ENCODE data around the gene SEM1.
"Not testable (repeated sequence)": the region's sequence is repeated elsewhere in the genome, so short reads cannot be mapped to it uniquely, and the experiment has no call there.

Gene SEM1

DNA sequence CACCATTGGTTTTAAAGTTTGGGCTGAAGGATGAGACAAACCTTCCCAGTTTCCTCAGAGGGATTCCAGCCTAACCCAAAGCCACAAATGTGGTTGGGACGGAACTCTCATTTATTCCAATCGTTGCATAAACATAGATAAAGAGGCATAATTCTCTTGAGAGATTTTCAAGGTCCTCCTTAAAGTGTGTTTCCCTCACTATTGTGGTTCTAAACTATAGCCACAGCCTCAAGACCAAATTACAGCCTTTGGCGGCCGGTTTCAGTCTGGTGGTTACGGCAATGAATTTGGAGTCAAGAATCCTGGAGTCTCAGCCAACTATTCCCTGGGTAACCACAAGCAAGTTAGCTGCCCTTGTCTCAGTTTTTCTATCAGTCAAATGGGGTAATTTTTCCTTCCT, 42.6 kb downstream of the SEM1 start:
- TF ChIP-seq, protein P1, sequence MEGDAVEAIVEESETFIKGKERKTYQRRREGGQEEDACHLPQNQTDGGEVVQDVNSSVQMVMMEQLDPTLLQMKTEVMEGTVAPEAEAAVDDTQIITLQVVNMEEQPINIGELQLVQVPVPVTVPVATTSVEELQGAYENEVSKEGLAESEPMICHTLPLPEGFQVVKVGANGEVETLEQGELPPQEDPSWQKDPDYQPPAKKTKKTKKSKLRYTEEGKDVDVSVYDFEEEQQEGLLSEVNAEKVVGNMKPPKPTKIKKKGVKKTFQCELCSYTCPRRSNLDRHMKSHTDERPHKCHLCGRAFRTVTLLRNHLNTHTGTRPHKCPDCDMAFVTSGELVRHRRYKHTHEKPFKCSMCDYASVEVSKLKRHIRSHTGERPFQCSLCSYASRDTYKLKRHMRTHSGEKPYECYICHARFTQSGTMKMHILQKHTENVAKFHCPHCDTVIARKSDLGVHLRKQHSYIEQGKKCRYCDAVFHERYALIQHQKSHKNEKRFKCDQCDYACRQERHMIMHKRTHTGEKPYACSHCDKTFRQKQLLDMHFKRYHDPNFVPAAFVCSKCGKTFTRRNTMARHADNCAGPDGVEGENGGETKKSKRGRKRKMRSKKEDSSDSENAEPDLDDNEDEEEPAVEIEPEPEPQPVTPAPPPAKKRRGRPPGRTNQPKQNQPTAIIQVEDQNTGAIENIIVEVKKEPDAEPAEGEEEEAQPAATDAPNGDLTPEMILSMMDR (IDR thresholded peaks at IDR 0.05; ENCODE audit: insufficient read depth, low read depth, low read length, missing control alignments), result no peak
- H3K4me3 ChIP-seq (ENCODE audit: low read depth, low read length), result no peak overlapping the region
- DNase-seq (ENCODE audit: low read depth), result no peak

DNA sequence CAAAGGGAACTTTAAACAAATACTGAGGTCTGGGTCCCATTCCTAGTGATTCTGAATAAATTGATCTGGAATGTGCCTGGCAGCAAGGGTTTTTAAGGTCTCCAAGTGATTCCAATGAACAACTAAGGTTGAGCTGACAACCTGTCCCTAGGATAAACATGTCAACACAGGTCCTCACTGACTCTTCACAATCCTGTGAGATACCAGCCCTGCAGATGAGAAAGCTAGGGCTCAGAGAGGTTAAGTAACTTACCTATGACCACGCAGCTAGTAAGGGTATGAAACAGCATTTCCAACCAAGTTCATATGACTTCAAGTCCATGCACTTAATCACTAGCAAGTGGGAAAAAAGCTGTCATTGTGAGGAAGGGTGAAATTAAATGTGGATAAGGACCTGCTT, 44.0 kb downstream of the SEM1 start:
- no peak overlapping the region for H3K4me3 ChIP-seq (ENCODE audit: low read depth, low read length)
- TF ChIP-seq, protein P1 (IDR thresholded peaks at IDR 0.05; ENCODE audit: insufficient read depth, low read depth, low read length, missing control alignments), result no peak
- no peak for DNase-seq (ENCODE audit: low read depth)

DNA sequence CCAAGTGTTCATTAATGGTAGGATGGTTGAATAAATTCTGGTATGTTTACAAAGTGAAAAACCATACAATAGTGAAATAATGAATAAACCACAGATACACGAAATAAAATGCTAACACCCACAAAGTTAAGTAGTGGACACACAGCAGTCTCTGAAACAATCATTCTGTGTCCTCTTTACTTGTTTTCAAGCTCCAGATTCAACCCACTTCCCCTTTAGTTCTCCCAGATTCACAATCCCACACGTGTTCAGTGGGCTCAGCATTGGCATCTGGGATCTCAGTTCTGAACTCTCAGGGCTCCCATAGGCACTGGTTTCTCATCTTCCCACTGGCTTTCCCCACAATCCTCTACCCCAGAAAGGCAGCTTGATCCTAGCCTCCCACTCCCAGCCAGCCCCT, 44.9 kb downstream of the SEM1 start:
- H3K4me3 ChIP-seq (ENCODE audit: low read depth, low read length), result no peak overlapping the region
- DNase-seq (ENCODE audit: low read depth), result no peak
- TF ChIP-seq, protein P1 (IDR thresholded peaks at IDR 0.05; ENCODE audit: insufficient read depth, low read depth, low read length, missing control alignments), result no peak

DNA sequence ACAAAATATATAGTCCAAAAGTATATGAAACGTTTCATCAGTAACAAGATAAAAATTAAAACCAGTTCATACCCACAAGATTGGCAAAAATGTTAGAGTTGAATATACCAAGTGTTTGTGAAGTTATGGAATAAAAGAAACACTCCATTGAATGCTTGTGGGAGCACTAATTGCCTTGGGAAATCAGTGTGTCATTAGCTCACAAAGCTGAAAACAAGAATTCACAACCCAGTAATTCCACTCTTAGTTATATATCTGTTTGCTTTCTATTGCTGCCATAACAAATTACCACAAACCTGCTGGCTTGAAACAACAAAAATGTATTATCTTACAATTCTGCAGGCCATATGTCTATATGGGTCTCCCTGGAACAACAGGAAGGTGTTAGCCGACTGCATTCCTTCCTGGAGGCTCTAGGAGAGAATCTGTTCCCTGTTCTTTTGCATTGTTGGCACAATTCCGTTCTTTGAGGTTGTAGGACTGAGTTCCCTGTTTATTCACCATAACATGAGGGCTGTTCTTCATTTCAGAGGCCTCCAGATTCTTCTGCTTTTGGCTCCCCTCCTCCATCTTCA, 45.7 kb downstream of the SEM1 start:
- TF ChIP-seq, protein P1 (IDR thresholded peaks at IDR 0.05; ENCODE audit: insufficient read depth, low read depth, low read length, missing control alignments), result no peak
- no peak for DNase-seq (ENCODE audit: low read depth)
- H3K4me3 ChIP-seq (ENCODE audit: low read depth, low read length), result no peak overlapping the region

DNA sequence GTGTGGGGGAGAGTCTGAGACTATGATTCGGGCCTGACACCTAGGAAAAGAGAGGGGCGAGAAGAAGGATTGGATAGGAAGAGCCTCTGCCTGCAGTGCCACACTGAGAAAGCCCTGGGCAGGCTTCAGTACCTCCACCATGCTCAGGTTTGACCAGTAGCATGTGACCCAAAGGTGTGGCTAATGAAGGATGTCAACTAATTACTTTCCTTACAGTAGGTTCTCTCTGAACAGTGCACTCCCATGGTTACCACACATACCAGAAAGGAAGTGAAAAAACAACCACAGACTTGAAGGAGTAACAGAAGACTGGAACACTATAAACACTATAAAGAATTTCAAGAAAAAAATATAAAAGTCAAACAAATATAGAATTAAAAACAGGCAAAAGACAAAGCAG, 46.2 kb downstream of the SEM1 start:
- H3K4me3 ChIP-seq (ENCODE audit: low read depth, low read length), result no peak overlapping the region
- TF ChIP-seq, protein P1 (IDR thresholded peaks at IDR 0.05; ENCODE audit: insufficient read depth, low read depth, low read length, missing control alignments), result no peak
- peak; percentile 35 for DNase-seq (ENCODE audit: low read depth)

DNA sequence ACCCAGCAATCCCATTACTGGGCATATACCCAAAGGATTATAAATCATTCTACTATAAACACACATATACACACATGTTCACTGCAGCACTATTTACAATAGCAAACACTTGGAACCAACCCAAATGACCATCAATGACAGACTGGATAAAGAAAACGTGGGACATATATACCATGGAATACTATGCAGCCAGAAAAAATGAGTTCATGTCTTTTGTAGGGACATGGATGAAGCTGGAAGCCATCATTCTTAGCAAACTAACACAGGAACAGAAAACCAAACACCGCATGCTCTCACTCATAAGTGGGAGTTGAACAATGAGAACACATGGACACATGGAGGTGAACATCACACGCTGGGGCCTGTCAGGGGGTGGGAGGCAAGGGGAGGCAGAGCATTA, 47.5 kb downstream of the SEM1 start:
- H3K4me3 ChIP-seq (ENCODE audit: low read depth, low read length); DNase-seq (ENCODE audit: low read depth): not testable (repeated sequence)

DNA sequence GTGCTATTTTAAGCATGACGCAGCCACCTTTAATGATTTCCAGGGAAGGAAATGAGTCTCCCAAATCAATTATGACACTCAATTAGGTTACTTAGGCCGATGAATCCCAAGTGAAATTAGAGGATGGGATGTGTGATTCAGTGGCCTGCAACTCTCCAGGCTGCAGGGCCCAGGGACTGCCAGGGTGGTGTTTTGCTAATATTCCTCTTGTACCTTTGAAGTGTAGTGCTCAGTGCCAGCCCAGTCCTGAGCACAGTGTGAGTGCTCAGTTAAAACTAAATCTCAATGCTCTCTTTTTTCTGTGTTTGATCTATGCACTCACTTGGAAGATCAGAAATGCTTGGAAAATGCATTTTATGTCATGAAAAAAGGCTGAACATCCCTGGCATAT, 51.6 kb downstream of the SEM1 start:
- no peak overlapping the region for H3K4me3 ChIP-seq (ENCODE audit: low read depth, low read length)
- no peak for DNase-seq (ENCODE audit: low read depth)
- TF ChIP-seq, protein P1 (IDR thresholded peaks at IDR 0.05; ENCODE audit: insufficient read depth, low read depth, low read length, missing control alignments), result no peak

Measured in GM12865 (cell line).